NCI-H524 (cell line): ENCODE results near the gene COLQ.
"Not testable (repeated sequence)": the region's sequence is repeated elsewhere in the genome, so short reads cannot be mapped to it uniquely, and the experiment has no call there.

Experiments used
- DNase-seq, 2 experiments: peaks; one replicate each; lab custom pipeline; 2025; lab: John Stamatoyannopoulos, UW

Gene COLQ

GRCh38 chr3:15427182-15427880, 94.2 kb downstream of the COLQ start, which contains the start of the genes EAF1 and METTL6:
Gene EAF1 (plus strand): TSS chr3:15427598. CDS start chr3:15427780, 182 bp downstream.
Gene METTL6 (minus strand): TSS chr3:15427544. CDS start chr3:15426511, 1,033 bp downstream.
- DNase-seq, result peak; percentile 50 to 76

- DNase-seq, result no peak
These were observed 94.9 kb downstream of the COLQ start for GRCh38 chr3:15426579-15427118.

GRCh38 chr3:15420871-15421270, 100.6 kb downstream of the COLQ start:
- no peak for DNase-seq

GRCh38 chr3:15410966-15411365, 110.5 kb downstream of the COLQ start:
- not testable (repeated sequence) for DNase-seq

GRCh38 chr3:15409774-15410173, 111.7 kb downstream of the COLQ start:
- DNase-seq, result no peak

GRCh38 chr3:15409239-15409638, 112.3 kb downstream of the COLQ start:
- no peak for DNase-seq

- DNase-seq, result peak in 1 of 2 experiments; percentile 67
These were observed 116.0 kb downstream of the COLQ start for GRCh38 chr3:15405448-15406050.

GRCh38 chr3:15404767-15405166, 116.7 kb downstream of the COLQ start:
- no peak for DNase-seq

- no peak for DNase-seq
These were observed 117.5 kb downstream of the COLQ start for GRCh38 chr3:15403965-15404364.

- no peak for DNase-seq
These were observed 118.0 kb downstream of the COLQ start for GRCh38 chr3:15403495-15403894.

GRCh38 chr3:15401936-15402335, 119.6 kb downstream of the COLQ start:
- DNase-seq, result no peak
